H9 (cell line): ENCODE data around the gene GSE1. TPM values are rescaled to one million over a fixed set of nuclear protein-coding genes. Genes with fewer than 3 reads are reported as not detected.

ENCODE experiments used
- DNase-seq: peaks from one replicate; pipeline ENCODE4 v3.0.0-alpha.2; 2017
- H2AFZ ChIP-seq: one replicate; pipeline ENCODE4 v1.6.1; 2013; ENCODE audit warnings: mild to moderate bottlenecking, low read length, control low read depth, moderate library complexity
- H2AK5ac ChIP-seq: 2 replicates; pipeline ENCODE4 v1.6.1; 2013; ENCODE audit warnings: low read length, control low read depth, mixed read lengths; ENCODE audit not compliant: insufficient read length
- H2BK120ac ChIP-seq: one replicate; pipeline ENCODE4 v1.6.1; 2013; ENCODE audit warnings: low read depth, mild to moderate bottlenecking, low read length, control low read depth, inconsistent platforms; ENCODE audit not compliant: poor library complexity, severe bottlenecking
- H2BK12ac ChIP-seq: 2 replicates; pipeline ENCODE4 v1.6.1; 2013; ENCODE audit warnings: low read length, control low read depth, mixed read lengths, low read depth; ENCODE audit not compliant: insufficient read length
- H2BK15ac ChIP-seq: 2 replicates; pipeline ENCODE4 v1.6.1; 2013; ENCODE audit warnings: low read depth, low read length, control low read depth
- H2BK20ac ChIP-seq: one replicate; pipeline ENCODE4 v1.6.1; 2013; ENCODE audit warnings: low read depth, mild to moderate bottlenecking, low read length, control low read depth, inconsistent platforms; ENCODE audit not compliant: poor library complexity, severe bottlenecking
- H2BK5ac ChIP-seq: 2 replicates; pipeline ENCODE4 v1.6.1; 2013; ENCODE audit warnings: low read length, control low read depth, mixed read lengths; ENCODE audit not compliant: insufficient read length
- H3K14ac ChIP-seq: 2 replicates; pipeline ENCODE4 v1.6.1; 2013; ENCODE audit warnings: low read length, control low read depth; ENCODE audit not compliant: insufficient read depth
- H3K18ac ChIP-seq: 2 replicates; pipeline ENCODE4 v1.6.1; 2013; ENCODE audit warnings: low read depth, mild to moderate bottlenecking, mixed read lengths, low read length, control low read depth; ENCODE audit not compliant: insufficient read length
- H3K23ac ChIP-seq: 2 replicates; pipeline ENCODE4 v1.6.1; 2013; ENCODE audit warnings: low read length, control low read depth, mixed read lengths, low read depth; ENCODE audit not compliant: insufficient read length
- H3K23me2 ChIP-seq: 2 replicates; pipeline ENCODE4 v1.6.1; 2013; ENCODE audit warnings: low read depth, mild to moderate bottlenecking, mixed read lengths, low read length, control low read depth; ENCODE audit not compliant: insufficient read length, poor library complexity, severe bottlenecking
- H3K27ac ChIP-seq: 2 replicates; pipeline ENCODE4 v1.5.1; 2013; ENCODE audit warnings: low read length, control low read depth, mixed read lengths, low read depth; ENCODE audit not compliant: insufficient read length
- H3K27me3 ChIP-seq: 2 replicates; pipeline ENCODE4 v1.6.1; 2013; ENCODE audit warnings: low read length, control low read depth, inconsistent platforms; ENCODE audit not compliant: insufficient read depth
- H3K4ac ChIP-seq: 2 replicates; pipeline ENCODE4 v1.6.1; 2013; ENCODE audit warnings: low read depth, mild to moderate bottlenecking, control low read depth, inconsistent platforms, low read length, moderate library complexity
- H3K4me1 ChIP-seq: 2 replicates; pipeline ENCODE4 v1.6.1; 2013; ENCODE audit warnings: low read length, control low read depth, inconsistent platforms; ENCODE audit not compliant: insufficient read depth
- H3K4me2 ChIP-seq: 2 replicates; pipeline ENCODE4 v1.6.1; 2013; ENCODE audit warnings: low read length, control low read depth, mixed read lengths; ENCODE audit not compliant: insufficient read length, insufficient read depth
- H3K56ac ChIP-seq: 2 replicates; pipeline ENCODE4 v1.6.1; 2013; ENCODE audit warnings: low read depth, mild to moderate bottlenecking, mixed read lengths, low read length, control low read depth; ENCODE audit not compliant: insufficient read length
- H3K79me1 ChIP-seq: 2 replicates; pipeline ENCODE4 v1.6.1; 2013; ENCODE audit warnings: low read depth, mild to moderate bottlenecking, moderate library complexity, low read length, control low read depth, inconsistent platforms; ENCODE audit not compliant: insufficient read depth, poor library complexity, severe bottlenecking
- H3K79me2 ChIP-seq: 2 replicates; pipeline ENCODE4 v1.6.1; 2013; ENCODE audit warnings: low read length, control low read depth, inconsistent platforms; ENCODE audit not compliant: insufficient read depth
- H3K9ac ChIP-seq: 2 replicates; pipeline ENCODE4 v1.6.1; 2013; ENCODE audit warnings: low read length, control low read depth, mixed read lengths; ENCODE audit not compliant: insufficient read length; ENCODE audit errors: extremely low read depth
- H3K9me3 ChIP-seq: one replicate; pipeline ENCODE4 v1.6.1; 2013; ENCODE audit warnings: low read depth, low read length, inconsistent platforms; ENCODE audit not compliant: control insufficient read depth
- H3T11ph ChIP-seq: one replicate; pipeline ENCODE4 v1.6.1; 2013; ENCODE audit warnings: mild to moderate bottlenecking, low read length, control low read depth, inconsistent platforms
- H4K20me1 ChIP-seq: one replicate; pipeline ENCODE4 v1.6.1; 2013; ENCODE audit not compliant: control insufficient read depth, insufficient read length, insufficient read depth
- H4K5ac ChIP-seq: 2 replicates; pipeline ENCODE4 v1.6.1; 2013; ENCODE audit warnings: low read depth, mild to moderate bottlenecking, mixed read lengths, low read length, control low read depth; ENCODE audit not compliant: insufficient read length
- H4K8ac ChIP-seq: replicated peaks from 2 replicates; pipeline ENCODE4 v1.6.1; 2013; ENCODE audit warnings: low read length, control low read depth, mixed read lengths, low read depth; ENCODE audit not compliant: insufficient read length
- H4K91ac ChIP-seq: 2 replicates; pipeline ENCODE4 v1.6.1; 2013; ENCODE audit warnings: low read depth, mild to moderate bottlenecking, moderate library complexity, mixed read lengths, low read length, control low read depth; ENCODE audit not compliant: insufficient read length
- H3K27ac Mint-ChIP-seq, 3 experiments: 2 replicates in 2 of 3; 3 replicates in 1 of 3; pipeline ENCODE4 v1.8.0; 2020 to 2021; ENCODE audit warnings: mixed read lengths in 3 of 3, mild to moderate bottlenecking in 1 of 3, moderate library complexity in 1 of 3
- H3K27me3 Mint-ChIP-seq: 2 replicates; pipeline ENCODE4 v1.8.0; 2021; ENCODE audit warnings: low read depth, mild to moderate bottlenecking, moderate library complexity, mixed read lengths
- H3K36me3 Mint-ChIP-seq, 3 experiments: 2 replicates in 2 of 3; 3 replicates in 1 of 3; pipeline ENCODE4 v1.8.0; 2020 to 2021; ENCODE audit warnings: low read depth in 3 of 3, mixed read lengths in 3 of 3; ENCODE audit not compliant: insufficient read depth in 1 of 3
- H3K4me1 Mint-ChIP-seq, 2 experiments: 2 replicates each; pipeline ENCODE4 v1.8.0; 2020; ENCODE audit warnings: mixed read lengths in 2 of 2
- H3K4me3 Mint-ChIP-seq, 2 experiments: 2 replicates in 1 of 2; 3 replicates in 1 of 2; pipeline ENCODE4 v1.8.0; 2020 to 2021; ENCODE audit warnings: mild to moderate bottlenecking in 2 of 2, mixed read lengths in 2 of 2, moderate library complexity in 1 of 2
- H3K9me3 Mint-ChIP-seq, 2 experiments: 2 replicates in 1 of 2; 3 replicates in 1 of 2; pipeline ENCODE4 v1.8.0; 2020; ENCODE audit warnings: mild to moderate bottlenecking in 2 of 2, mixed read lengths in 2 of 2, moderate library complexity in 1 of 2
- WGBS: extraction: QIAGEN DNeasy Blood & Tissue Kit; methylation state at CpG from one replicate; pipeline ENCODE4 v1.1.7; 2013; ENCODE audit warnings: missing lambda C conversion rate, low lambda C conversion rate, mixed read lengths; ENCODE audit not compliant: insufficient read length; ENCODE audit errors: extremely low coverage; 5-methylcytosine and 5-hydroxymethylcytosine counted together
- total RNA-seq: library from RNA; stranded (reverse); gene quantifications from 2 replicates; pipeline ENCODE4 v1.2.1, GENCODE V29; 2021
- TF ChIP-seq, protein P1 (sequence below): fragments of 200-600 bp; sonication (generic); conservative IDR thresholded peaks from 3 replicates; pipeline ENCODE4 v1.8.0; 2021; ENCODE audit warnings: antibody characterized with exemption, mild to moderate bottlenecking

Gene GSE1
- total RNA-seq, 1 experiment from 2014 or later: 125 TPM

DNA sequence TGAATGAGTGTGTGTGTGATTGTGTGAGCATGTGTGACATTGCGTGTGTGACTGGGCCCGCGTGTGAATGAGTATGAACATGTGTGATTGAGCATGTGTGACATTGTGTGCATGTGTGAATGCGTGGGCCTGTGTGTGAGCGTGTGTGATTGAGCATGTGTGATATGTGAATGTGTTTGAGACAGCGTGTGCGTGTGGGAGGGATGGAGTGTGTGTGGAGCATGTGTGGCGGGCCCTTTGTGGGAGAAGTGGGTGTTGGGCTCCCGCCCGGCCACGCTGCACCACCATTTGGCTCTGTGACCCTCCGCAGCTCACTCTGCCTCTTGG, 22.7 kb upstream of the GSE1 start:
- no peak overlapping the region for H3K23ac ChIP-seq
- H3K4me2 ChIP-seq: no peak overlapping the region
- H2BK12ac ChIP-seq: no peak overlapping the region
- 100% methylated on average over 3 of the region's 12 CpGs for WGBS
- no peak overlapping the region for H2BK20ac ChIP-seq
- H2BK5ac ChIP-seq: no peak overlapping the region
- H2BK120ac ChIP-seq: no peak overlapping the region
- Mint-ChIP-seq H3K27ac (no peak overlapping the region), H3K4me1 (peaks cover 45 to 46% of the 10 kb centered on the region in 2 experiments), H3K27me3 (peaks cover 2% of the 10 kb centered on the region; the same call in 1 of the 2 replicates), H3K4me3 (no peak overlapping the region), H3K9me3 (no peaks in the 10 kb centered on the region), H3K36me3 (peaks cover 0 to 3% (median 0%) of the 10 kb centered on the region in 3 experiments; a peak in 2 of 7 replicates)
- no peak overlapping the region for H3K27ac ChIP-seq
- no peak overlapping the region for H3T11ph ChIP-seq
- no peak overlapping the region for H3K14ac ChIP-seq
- H3K18ac ChIP-seq: no peak overlapping the region
- H4K8ac ChIP-seq: no peak overlapping the region
- TF ChIP-seq, protein P1, sequence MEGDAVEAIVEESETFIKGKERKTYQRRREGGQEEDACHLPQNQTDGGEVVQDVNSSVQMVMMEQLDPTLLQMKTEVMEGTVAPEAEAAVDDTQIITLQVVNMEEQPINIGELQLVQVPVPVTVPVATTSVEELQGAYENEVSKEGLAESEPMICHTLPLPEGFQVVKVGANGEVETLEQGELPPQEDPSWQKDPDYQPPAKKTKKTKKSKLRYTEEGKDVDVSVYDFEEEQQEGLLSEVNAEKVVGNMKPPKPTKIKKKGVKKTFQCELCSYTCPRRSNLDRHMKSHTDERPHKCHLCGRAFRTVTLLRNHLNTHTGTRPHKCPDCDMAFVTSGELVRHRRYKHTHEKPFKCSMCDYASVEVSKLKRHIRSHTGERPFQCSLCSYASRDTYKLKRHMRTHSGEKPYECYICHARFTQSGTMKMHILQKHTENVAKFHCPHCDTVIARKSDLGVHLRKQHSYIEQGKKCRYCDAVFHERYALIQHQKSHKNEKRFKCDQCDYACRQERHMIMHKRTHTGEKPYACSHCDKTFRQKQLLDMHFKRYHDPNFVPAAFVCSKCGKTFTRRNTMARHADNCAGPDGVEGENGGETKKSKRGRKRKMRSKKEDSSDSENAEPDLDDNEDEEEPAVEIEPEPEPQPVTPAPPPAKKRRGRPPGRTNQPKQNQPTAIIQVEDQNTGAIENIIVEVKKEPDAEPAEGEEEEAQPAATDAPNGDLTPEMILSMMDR: no peak
- H3K9ac ChIP-seq: no peak overlapping the region
- no peaks in the 10 kb centered on the region for H3K27me3 ChIP-seq
- no peak overlapping the region for H2AK5ac ChIP-seq
- H2AFZ ChIP-seq: no peak overlapping the region
- no peak overlapping the region for H2BK15ac ChIP-seq
- no peak for DNase-seq
- H3K79me1 ChIP-seq: no peaks in the 10 kb centered on the region
- H4K91ac ChIP-seq: no peak overlapping the region
- peaks cover 5% of the 10 kb centered on the region; the same call in 1 of the 2 replicates for H3K79me2 ChIP-seq
- no peak overlapping the region for H4K5ac ChIP-seq
- no peaks in the 10 kb centered on the region for H3K23me2 ChIP-seq
- no peaks in the 10 kb centered on the region for H4K20me1 ChIP-seq
- H3K4me1 ChIP-seq: 0 out of 2 replicates have a peak, but pooled peaks cover 1% of the 10 kb centered on the region
- H3K9me3 ChIP-seq: no peaks in the 10 kb centered on the region
- no peak overlapping the region for H3K4ac ChIP-seq
- no peak overlapping the region for H3K56ac ChIP-seq
